Activated T-cell treated with anti-CD3 and anti-CD28 coated beads, Interleukin-2, amount 50 U/mL, for 24 hours (primary cell): ENCODE data around the gene TMEM215.
"Not testable (repeated sequence)": the region's sequence is repeated elsewhere in the genome, so short reads cannot be mapped to it uniquely, and the experiment has no call there.

ENCODE experiments used
- DNase-seq: peaks from one replicate; pipeline ENCODE4 v3.0.0-alpha.2; 2020
- H3K27ac Mint-ChIP-seq: 2 replicates; pipeline ENCODE4 v1.8.0; 2020; ENCODE audit warnings: mild to moderate bottlenecking, mixed read lengths
- H3K27me3 Mint-ChIP-seq: 2 replicates; pipeline ENCODE4 v1.8.0; 2020; ENCODE audit warnings: mixed read lengths
- H3K36me3 Mint-ChIP-seq: 2 replicates; pipeline ENCODE4 v1.8.0; 2020; ENCODE audit warnings: low read depth, mixed read lengths
- H3K4me1 Mint-ChIP-seq: 2 replicates; pipeline ENCODE4 v1.8.0; 2020; ENCODE audit warnings: low read depth, mixed read lengths
- H3K4me3 Mint-ChIP-seq: 2 replicates; pipeline ENCODE4 v1.8.0; 2020; ENCODE audit warnings: mild to moderate bottlenecking, moderate library complexity, mixed read lengths
- H3K9me3 Mint-ChIP-seq: 2 replicates; pipeline ENCODE4 v1.8.0; 2020; ENCODE audit warnings: mixed read lengths

Gene TMEM215, protein sequence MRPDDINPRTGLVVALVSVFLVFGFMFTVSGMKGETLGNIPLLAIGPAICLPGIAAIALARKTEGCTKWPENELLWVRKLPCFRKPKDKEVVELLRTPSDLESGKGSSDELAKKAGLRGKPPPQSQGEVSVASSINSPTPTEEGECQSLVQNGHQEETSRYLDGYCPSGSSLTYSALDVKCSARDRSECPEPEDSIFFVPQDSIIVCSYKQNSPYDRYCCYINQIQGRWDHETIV

DNA sequence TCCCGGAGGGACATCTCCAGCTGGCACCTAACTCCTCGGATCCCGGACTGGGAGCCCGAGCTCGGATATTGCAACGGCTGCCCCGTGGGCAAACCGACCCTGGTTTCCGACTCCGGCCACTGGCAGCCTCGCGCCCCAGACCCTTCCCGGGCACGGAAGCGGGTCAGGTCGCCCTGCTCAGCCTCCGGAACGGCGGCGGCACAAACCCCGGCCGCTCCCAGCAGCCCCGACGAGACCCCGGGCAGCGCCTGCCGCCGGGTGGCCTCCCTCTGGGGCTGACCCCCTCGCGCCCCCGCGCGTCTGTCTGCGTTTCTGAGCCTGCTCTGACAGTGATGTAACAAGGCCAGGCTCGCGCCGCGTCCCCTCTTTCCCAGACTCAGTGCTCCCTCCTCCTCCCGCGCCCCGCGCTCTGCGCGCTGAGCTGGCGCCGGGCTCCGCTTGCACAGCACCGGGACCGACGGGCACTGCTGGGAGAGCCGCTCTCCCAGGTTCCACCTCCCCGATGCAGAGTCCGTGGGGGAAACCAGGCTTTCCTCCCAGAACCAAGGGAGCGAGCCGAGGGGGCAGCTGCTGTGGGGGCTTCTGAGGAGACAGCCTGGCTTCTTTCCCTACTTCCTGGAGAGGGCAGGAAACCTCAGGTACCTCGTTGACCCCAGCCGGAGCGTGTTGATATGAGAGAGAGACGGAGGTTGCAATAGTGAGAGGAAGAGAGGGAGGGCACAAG lies at the start of gene TMEM215:
TMEM215 (plus strand) TSS at position 373 of the 724 bp plus-strand sequence. CDS start 644 bp downstream, outside the sequence.
- H3K27ac Mint-ChIP-seq: no peak within 1 kb of the TSS
- H3K4me3 Mint-ChIP-seq: no peak within 1 kb of the TSS
- DNase-seq: no peak
- no peaks in the 10 kb centered on the region for H3K4me1 Mint-ChIP-seq
- H3K9me3 Mint-ChIP-seq: no peaks in the 10 kb centered on the region
- no peaks in the 10 kb centered on the region for H3K36me3 Mint-ChIP-seq
- H3K27me3 Mint-ChIP-seq: peaks cover 57% of the 10 kb centered on the region

DNA sequence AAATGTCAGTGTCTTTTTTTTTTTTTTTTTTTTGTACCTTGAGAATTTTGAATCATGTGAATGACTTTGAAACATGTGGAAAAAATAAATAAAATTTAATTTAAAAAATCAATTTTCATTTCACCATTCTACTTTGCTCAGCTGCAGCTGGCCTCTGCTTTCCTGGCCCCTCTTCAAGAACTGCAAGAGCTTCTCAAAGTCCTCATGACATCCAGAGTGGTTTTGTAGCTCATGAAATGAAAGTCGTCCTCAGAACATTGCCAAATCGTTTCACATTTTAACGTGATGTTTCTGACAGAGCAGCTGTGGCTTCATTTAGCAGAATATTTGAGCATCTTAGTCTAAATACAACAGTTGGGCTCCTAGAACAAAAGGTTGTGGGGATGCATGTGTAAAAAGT lies 47.9 kb upstream of the TMEM215 start:
- no peaks in the 10 kb centered on the region for H3K27me3 Mint-ChIP-seq
- no peak overlapping the region for H3K27ac Mint-ChIP-seq
- H3K4me3 Mint-ChIP-seq: no peak overlapping the region
- no peaks in the 10 kb centered on the region for H3K4me1 Mint-ChIP-seq
- no peak for DNase-seq
- H3K36me3 Mint-ChIP-seq: no peaks in the 10 kb centered on the region
- H3K9me3 Mint-ChIP-seq: no peaks in the 10 kb centered on the region

DNA sequence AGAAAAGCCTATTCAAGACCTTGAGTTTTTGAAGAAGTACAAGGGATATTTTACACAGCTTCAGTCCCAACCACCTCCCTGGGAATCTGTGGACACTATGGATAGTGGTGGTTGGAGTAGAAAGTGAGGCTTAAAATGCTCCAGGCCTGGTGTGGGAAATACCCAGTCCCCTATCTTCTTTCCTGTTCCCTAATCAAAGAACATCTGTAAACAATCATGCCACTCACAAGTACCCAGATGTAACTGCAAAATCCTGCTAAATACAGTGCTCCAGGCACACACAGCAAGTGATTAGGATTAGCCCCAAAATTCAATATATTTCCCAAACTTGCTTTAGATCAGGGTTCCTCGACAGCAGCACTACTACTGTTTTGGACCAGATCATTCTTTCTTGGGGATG lies 46.0 kb upstream of the TMEM215 start:
- H3K36me3 Mint-ChIP-seq: no peaks in the 10 kb centered on the region
- H3K9me3 Mint-ChIP-seq: no peaks in the 10 kb centered on the region
- H3K27me3 Mint-ChIP-seq: no peaks in the 10 kb centered on the region
- no peak for DNase-seq
- no peaks in the 10 kb centered on the region for H3K4me1 Mint-ChIP-seq
- no peak overlapping the region for H3K27ac Mint-ChIP-seq
- no peak overlapping the region for H3K4me3 Mint-ChIP-seq

DNA sequence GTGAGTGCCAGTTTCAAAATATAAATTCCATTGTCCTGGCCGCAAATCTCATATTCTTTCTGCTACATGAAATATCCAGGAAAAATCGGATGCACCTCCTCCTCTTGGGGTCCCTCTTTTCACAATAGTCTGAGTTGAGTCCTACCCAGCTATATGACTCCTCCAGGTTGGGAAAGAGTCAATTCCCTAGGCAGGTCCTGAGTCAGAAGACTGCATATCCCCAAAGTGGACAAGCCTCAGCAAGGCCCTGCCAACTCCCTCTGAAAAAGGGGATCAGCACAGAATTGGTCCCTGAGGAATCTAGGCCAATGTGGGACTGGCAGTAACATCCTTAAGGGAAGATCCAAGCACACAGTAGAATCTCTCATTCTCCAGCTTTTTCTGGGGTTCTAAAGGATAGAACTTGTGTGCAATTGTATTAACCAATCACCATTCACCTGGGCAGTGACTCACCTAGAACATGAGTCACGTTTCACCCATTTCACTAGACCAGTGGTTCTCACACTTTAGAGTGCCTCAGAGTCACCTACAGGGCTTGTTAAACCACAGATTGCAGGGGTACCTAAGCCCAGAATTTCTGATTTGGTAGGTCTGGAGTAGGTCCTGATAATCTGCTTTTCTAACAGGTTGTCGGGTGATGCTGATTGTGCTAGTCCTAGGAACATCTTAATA lies 44.7 kb upstream of the TMEM215 start:
- Mint-ChIP-seq H3K36me3 (no peaks in the 10 kb centered on the region), H3K27ac (no peak overlapping the region), H3K4me3 (no peak overlapping the region), H3K27me3 (no peaks in the 10 kb centered on the region), H3K9me3 (no peaks in the 10 kb centered on the region), H3K4me1 (no peaks in the 10 kb centered on the region)
- no peak for DNase-seq

DNA sequence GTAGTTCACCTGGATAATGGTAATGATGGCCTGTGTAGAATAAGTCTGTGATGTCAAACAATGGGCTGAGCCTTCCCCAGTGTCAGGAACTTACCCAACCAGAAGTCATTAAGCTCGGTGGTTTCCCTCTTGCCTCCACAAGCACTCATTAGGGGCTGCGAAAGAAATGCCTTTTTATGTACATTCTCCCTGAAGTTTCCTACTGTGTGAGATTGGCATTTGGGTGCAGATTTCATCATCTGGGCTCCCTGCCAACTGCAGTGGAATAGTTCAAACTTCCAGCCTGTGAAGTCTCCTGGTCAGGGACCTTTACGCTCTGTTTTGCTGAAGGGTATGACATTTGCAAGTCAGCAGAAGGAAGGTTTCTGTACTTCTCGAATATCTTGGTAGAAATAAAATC lies 41.6 kb upstream of the TMEM215 start:
- Mint-ChIP-seq H3K27me3 (no peaks in the 10 kb centered on the region), H3K4me3 (no peak overlapping the region), H3K27ac (no peak overlapping the region), H3K4me1 (no peaks in the 10 kb centered on the region), H3K36me3 (no peaks in the 10 kb centered on the region), H3K9me3 (peaks cover 2% of the 10 kb centered on the region)
- DNase-seq: no peak

DNA sequence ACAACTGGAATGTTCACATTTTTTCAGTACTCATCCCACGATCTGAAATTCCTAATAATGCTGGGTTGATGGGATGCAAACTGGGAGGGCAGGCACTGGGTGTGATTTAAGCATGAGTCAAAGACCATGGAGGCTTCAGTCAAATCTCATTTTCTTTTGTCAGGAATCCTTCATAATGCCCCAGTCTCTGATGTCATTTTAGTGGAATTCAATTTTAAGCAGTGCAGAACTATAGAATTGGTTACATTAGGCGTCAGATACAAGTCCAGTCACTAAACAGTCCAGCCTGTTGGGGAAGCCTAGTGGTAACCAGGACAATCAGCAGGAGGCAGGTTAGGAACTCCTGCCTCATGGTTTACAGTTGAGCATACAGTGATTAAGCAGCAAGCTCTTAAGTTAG lies 41.0 kb upstream of the TMEM215 start:
- Mint-ChIP-seq H3K36me3 (no peaks in the 10 kb centered on the region), H3K4me1 (no peaks in the 10 kb centered on the region), H3K9me3 (peaks cover 2% of the 10 kb centered on the region), H3K27ac (no peak overlapping the region), H3K4me3 (no peak overlapping the region), H3K27me3 (no peaks in the 10 kb centered on the region)
- no peak for DNase-seq

DNA sequence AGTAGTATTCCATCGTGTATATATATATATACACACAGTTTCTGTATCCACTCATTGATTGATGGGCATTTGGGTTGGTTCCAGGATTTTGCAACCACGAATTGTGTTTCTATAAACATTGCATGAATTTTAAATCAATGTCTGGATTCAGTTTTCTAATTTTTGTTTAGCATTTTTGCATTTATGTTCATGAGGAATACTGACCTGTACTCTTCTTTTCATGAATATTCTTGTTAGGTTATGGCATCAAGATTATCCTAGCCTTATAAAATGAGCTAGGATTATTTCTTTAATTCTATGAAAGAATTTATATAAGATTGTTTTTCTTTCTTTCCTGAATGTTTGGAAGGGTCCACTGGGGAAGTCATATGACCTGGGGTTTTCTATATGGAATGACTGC lies 35.3 kb upstream of the TMEM215 start:
- no peaks in the 10 kb centered on the region for H3K4me1 Mint-ChIP-seq
- H3K27ac Mint-ChIP-seq: no peak overlapping the region
- no peak overlapping the region for H3K4me3 Mint-ChIP-seq
- H3K9me3 Mint-ChIP-seq: peaks cover 2% of the 10 kb centered on the region
- no peak for DNase-seq
- no peaks in the 10 kb centered on the region for H3K27me3 Mint-ChIP-seq
- H3K36me3 Mint-ChIP-seq: no peaks in the 10 kb centered on the region

DNA sequence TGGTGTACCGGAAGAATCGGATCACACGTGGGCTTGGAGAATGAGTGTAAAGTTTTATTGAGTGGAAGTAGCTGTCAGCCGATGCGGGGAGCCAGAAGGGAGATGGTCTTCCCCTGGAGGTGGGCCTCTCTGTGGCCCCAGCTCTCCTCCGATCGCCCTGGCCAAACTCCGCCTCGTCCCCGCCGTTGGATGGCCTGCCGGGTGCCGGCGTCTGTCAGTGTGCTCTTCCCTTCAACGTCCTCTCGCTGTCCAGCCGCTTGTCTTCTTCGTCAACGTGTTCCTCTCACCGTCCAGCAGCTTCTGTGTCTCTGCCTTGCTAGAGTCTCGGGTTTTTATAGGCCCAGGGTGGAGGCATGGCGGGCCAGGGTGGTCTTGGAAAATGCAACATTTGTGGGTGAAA lies 27.6 kb upstream of the TMEM215 start:
- Mint-ChIP-seq H3K9me3 (no peaks in the 10 kb centered on the region), H3K4me3 (no peak overlapping the region), H3K27me3 (peaks cover 5% of the 10 kb centered on the region), H3K4me1 (no peaks in the 10 kb centered on the region), H3K27ac (no peak overlapping the region), H3K36me3 (no peaks in the 10 kb centered on the region)
- no peak for DNase-seq

DNA sequence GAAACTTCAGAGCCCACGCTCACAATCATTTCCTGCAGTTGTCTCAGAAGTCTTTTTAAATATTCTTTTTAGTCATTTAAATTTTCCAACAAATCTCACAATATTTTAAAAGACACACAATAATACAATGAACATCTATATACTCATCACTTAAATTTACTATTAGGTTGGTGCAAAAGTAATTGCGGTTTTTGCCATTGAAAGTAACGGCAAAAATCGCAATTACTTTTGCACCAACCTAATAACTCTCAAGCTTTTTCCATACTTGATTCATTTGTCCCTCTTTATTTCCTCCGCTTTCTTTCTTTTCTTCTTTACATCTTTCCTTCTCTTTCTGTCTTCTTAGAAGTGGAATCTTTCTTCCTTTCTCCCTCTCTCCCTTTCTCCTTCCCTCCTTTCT lies 19.2 kb upstream of the TMEM215 start:
- DNase-seq: no peak
- Mint-ChIP-seq H3K9me3 (no peaks in the 10 kb centered on the region), H3K4me3 (no peak overlapping the region), H3K27me3 (peaks cover 5% of the 10 kb centered on the region), H3K36me3 (no peaks in the 10 kb centered on the region), H3K27ac (no peak overlapping the region), H3K4me1 (no peaks in the 10 kb centered on the region)

DNA sequence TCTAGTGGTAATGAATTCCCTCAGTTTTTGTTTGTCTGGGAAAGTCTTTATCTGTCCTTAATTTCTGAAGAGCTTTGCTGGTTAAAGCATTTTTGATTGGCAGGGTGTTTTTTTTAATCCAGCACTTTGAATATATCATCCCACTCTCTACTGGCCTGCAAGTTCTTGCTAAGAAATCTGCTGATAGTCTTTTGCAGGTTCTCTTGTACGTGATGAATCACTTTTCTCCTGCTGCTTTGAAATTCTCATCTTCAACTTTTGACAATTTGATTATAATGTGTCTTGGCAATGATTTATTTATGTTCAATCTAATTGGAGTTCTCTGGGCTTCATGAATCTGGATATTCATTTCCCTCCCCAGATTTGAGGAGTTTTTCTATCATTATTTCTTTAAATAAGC lies 8.1 kb upstream of the TMEM215 start:
- Mint-ChIP-seq H3K27me3 (peaks cover 18% of the 10 kb centered on the region), H3K4me3 (no peak overlapping the region), H3K9me3 (peaks cover 22% of the 10 kb centered on the region), H3K4me1 (no peaks in the 10 kb centered on the region), H3K27ac (no peak overlapping the region), H3K36me3 (no peaks in the 10 kb centered on the region)
- DNase-seq: no peak

DNA sequence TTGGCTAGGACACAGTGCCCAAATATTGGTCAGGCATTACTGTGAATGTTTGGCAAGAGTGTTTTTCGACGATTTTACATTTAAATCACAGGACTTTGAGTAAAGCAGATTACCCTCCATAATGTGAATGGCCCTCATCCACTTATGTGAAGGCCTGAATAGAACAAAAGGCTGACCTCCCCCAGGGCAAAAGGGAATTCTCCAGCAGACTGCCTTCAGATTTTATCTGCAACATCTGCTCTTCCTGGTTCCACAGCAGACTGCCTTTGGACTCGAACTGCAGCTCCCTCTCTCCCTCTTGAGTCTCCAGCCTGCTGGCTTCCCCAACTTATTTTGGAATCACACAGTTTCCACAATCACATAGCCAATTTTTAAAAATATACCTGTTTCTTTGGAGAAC lies 7.1 kb upstream of the TMEM215 start:
- peaks cover 26% of the 10 kb centered on the region for H3K27me3 Mint-ChIP-seq
- no peak overlapping the region for H3K4me3 Mint-ChIP-seq
- H3K9me3 Mint-ChIP-seq: peaks cover 22% of the 10 kb centered on the region
- H3K27ac Mint-ChIP-seq: no peak overlapping the region
- no peaks in the 10 kb centered on the region for H3K4me1 Mint-ChIP-seq
- H3K36me3 Mint-ChIP-seq: no peaks in the 10 kb centered on the region
- DNase-seq: no peak

DNA sequence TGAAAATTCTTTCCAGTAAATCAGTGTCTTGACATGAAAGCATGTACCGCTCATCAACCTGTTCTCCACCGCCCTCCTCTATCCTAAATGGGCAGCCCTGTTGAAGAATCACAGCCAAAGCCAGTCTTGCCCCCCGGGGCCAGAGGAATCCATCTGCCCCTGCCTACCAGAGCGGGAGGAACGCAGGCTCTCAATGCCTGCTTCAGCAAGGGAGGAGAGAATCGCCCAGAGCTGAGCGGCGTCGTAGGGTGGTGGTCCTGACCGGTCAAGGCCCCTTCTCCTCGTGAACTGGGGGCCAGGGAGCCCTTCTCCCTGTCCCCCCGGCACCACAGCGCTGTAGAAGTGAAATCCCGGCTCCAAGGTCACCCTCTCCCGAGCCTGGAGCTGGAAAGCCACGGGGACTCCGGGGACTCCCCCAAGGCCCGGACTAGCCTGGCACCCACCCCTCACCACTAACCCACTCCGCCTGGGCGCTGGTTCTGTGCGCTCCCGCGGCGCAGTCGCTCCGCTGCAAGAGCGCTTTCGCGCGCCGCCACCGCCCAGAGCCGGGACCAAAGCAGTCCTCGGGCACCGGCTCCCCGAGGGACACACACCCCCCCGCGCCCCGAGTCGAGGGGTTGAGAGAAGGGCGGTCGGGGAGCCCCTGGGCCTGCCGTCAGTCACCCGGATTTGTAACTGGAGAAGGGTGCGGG lies 718 bp upstream of the TMEM215 start:
- no peaks in the 10 kb centered on the region for H3K9me3 Mint-ChIP-seq

DNA sequence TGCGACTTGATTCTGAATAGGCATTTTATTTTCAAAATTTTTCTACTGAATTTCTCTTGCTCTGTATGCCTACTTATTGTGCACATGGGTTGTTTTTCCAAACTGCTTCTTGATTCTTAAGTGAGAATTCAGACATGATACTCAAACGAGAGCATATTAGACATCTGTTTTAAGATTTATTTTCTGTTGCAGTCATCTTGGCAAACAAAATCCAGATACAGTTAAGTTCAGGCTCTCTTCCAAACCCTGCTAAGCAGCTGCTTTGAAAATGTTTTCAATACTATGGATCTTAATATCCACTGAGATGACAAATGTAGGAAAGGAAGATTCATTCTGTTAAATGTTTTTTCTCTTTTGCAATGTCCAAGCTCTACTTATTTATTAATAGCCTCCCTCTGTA lies 4.5 kb downstream of the TMEM215 start:
- H3K9me3 Mint-ChIP-seq: no peaks in the 10 kb centered on the region

More for the DNA sequence above, 718 bp upstream of the TMEM215 start:
- Mint-ChIP-seq H3K27me3 (peaks cover 57% of the 10 kb centered on the region), H3K4me3 (no peak overlapping the region), H3K36me3 (no peaks in the 10 kb centered on the region), H3K4me1 (no peaks in the 10 kb centered on the region), H3K27ac (no peak overlapping the region)
- no peak for DNase-seq

DNA sequence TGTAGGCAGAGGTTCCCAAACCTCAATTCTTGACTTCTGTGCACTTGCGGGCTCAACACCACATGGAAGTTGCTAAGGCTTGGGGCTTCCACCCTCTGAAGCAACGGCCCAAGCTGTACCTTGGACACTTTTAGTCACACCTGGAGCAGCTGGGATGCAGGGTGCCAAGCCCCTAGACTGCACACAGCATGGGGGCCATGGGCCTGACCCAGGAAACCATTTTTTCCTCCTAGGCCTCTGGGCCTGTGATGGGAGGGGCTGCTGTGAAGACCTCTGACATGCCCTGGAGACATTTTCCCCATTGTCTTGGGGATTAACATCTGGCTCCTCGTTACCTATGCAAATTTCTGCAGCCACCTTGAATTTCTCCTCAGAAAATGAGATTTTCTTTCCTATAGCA lies 12.7 kb downstream of the TMEM215 start:
- H3K27ac Mint-ChIP-seq, H3K4me3 Mint-ChIP-seq, DNase-seq, H3K4me1 Mint-ChIP-seq, H3K36me3 Mint-ChIP-seq: not testable (repeated sequence)
- Mint-ChIP-seq H3K27me3 (peaks cover 15% of the 10 kb centered on the region), H3K9me3 (peaks cover 15% of the 10 kb centered on the region)

More for the DNA sequence above, 4.5 kb downstream of the TMEM215 start:
- H3K4me3 Mint-ChIP-seq: no peak overlapping the region
- DNase-seq: no peak
- H3K27me3 Mint-ChIP-seq: peaks cover 48% of the 10 kb centered on the region
- no peaks in the 10 kb centered on the region for H3K4me1 Mint-ChIP-seq
- no peaks in the 10 kb centered on the region for H3K36me3 Mint-ChIP-seq
- no peak overlapping the region for H3K27ac Mint-ChIP-seq

DNA sequence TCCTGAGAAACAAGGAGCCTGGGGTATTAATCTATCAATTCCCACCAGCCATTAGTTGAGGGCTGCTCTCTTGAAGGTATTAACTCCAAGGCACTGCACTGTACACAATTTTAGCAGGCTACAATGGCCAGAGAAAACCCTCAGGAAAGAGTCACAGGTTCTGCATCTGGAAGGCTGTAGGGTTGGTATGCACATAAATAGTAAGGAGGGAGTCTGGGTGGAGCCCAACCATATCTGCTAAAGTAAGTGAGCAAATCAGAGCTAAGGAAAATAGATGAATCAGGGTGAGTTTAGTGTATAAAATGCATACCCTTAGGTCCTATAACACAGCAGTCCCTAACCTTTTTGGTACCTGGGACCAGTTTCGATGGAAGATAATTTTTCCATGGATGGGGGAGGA lies 18.2 kb downstream of the TMEM215 start:
- peaks cover under 1% of the 10 kb centered on the region for H3K36me3 Mint-ChIP-seq
- no peak overlapping the region for H3K27ac Mint-ChIP-seq
- DNase-seq: no peak
- no peaks in the 10 kb centered on the region for H3K4me1 Mint-ChIP-seq
- H3K27me3 Mint-ChIP-seq: peaks cover 11% of the 10 kb centered on the region
- peaks cover 7% of the 10 kb centered on the region for H3K9me3 Mint-ChIP-seq
- no peak overlapping the region for H3K4me3 Mint-ChIP-seq
